ENCODE results near the gene IFI27. TPM values are rescaled to one million over a fixed set of nuclear protein-coding genes. Genes with fewer than 3 reads are reported as not detected.

IFI27 gene
- total and polyA plus RNA-seq, 2 of the 8 experiments (the other 6 are each of a cell fraction or from before 2014, with no cell fraction given): 0.76 to 2.2 TPM

DNA sequence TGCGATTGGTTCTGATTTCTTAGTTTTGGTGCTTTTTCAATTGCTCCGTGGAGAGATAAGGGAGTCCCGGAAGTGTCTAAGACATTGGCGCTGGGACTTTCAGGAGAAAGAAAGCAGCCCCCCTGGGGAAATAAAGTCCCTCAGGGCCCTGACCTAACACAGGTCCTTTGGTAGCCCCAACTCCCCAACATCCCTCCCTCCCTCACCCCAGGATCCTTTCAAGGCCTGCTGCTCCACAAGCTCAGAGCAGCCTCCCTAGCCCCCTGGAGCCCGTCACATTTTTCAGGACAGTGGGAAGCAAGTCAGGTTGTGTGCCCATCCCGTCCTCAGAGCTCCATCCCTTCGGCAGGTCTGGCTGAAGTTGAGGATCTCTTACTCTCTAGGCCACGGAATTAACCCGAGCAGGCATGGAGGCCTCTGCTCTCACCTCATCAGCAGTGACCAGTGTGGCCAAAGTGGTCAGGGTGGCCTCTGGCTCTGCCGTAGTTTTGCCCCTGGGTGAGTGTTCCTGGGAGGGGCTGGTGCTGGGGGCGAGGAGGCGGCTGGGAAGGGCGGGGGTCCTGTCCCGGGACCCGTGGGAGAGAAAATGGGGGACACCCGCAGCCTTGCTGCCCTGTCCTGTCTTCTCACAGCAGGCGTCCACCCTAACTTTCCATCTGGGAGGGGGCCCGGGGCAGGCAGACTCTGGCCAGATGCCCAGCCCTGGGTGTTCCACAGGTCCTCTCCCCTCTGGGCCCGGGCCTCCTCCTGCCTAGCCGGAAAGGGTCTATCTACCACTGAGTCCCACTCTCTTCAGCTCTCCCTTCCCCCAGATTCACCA is 950 bp downstream of the IFI27 start (continued):
- TF ChIP-seq, protein P1, sequence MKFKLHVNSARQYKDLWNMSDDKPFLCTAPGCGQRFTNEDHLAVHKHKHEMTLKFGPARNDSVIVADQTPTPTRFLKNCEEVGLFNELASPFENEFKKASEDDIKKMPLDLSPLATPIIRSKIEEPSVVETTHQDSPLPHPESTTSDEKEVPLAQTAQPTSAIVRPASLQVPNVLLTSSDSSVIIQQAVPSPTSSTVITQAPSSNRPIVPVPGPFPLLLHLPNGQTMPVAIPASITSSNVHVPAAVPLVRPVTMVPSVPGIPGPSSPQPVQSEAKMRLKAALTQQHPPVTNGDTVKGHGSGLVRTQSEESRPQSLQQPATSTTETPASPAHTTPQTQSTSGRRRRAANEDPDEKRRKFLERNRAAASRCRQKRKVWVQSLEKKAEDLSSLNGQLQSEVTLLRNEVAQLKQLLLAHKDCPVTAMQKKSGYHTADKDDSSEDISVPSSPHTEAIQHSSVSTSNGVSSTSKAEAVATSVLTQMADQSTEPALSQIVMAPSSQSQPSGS (IDR thresholded peaks at IDR 0.05; ENCODE audit: low read length): no peak
- no peak for TF ChIP-seq BRCA1 (IDR thresholded peaks at IDR 0.05; ENCODE audit: low read depth, low read length)
